A172 (cell line): ENCODE measurements around the gene NRP1. TPM values are rescaled to one million over a fixed set of nuclear protein-coding genes. Genes with fewer than 3 reads are reported as not detected.
"Not testable (repeated sequence)": the region's sequence is repeated elsewhere in the genome, so short reads cannot be mapped to it uniquely, and the experiment has no call there.

Experiments
- DNase-seq: peaks from one replicate; pipeline ENCODE4 v3.0.0-alpha.2; 2015; ENCODE audit warnings: low spot score
- total RNA-seq: library from RNA; depleted of rRNA; stranded (reverse); fragments of >200 nt; shearing (Covaris generic); gene quantifications from 2 replicates; pipeline ENCODE4 v1.2.3, GENCODE V29; 2014

Gene NRP1
- total RNA-seq, 1 experiment from 2014 or later, result 136 TPM

GRCh38 chr10:33238643-33239042 is 95.8 kb downstream of the NRP1 start:
- DNase-seq, result peak; percentile 59

DNA sequence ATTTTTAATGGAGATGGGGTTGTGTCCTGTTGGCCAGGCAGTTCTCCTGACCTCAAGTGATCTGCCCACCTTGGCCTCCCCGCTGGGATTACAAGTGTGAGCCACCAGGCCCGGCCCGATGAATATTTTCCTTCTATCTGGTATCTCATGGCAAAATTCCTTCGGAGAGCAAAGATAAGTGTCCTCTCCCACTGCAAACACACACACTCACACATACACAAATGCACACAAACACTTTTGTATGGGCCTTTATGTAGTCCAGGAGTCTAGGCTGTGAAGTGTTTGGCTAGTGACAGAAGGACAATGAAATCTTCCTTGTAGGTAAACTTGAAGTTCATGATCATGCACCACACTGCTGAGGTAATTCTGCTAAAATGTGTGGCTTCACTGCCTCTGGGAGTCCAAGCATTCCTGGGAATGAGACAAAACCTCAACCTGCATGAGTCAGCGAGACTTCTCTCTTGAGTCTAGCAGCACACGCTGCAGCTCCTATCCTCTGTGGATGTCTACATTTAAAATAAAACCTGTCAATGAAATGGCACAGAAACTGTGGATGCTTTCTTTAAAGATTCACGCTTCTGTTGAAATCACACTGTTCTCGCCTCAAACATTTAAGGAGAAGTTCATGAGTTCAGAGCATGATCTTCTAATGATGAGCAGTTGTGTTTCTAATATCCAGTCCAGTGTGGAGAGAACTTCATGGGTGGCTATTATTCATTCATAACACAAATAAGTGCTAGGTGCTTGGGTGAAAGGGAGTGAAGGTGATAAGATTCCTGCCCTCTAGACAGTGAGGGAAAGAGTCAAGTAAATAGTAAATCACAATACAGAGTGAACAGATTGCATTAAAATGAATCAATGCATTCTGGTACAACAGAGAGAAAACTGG is 96.5 kb downstream of the NRP1 start:
- DNase-seq, result peak; percentile 98

DNA sequence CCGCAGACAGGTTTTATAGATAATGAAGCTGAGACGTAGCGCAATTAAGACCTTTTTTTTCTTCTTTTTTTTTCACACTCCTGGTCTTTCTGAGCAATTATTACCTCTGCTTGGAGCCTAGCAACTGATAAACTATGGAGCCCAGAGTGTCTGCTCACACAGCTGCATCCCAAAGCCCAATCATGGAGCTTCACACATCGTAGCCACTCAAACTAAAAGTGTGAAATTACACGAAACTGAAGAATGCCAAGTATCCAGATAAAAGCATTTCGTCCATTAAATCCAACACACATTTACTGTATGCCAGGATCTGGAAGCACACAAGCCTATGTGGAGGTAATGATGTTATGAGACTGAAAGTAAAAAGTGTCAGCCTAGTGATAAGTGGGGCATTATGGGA is 97.6 kb downstream of the NRP1 start:
- no peak for DNase-seq

- no peak for DNase-seq
These were observed 98.5 kb downstream of the NRP1 start for GRCh38 chr10:33235951-33236350.

DNA sequence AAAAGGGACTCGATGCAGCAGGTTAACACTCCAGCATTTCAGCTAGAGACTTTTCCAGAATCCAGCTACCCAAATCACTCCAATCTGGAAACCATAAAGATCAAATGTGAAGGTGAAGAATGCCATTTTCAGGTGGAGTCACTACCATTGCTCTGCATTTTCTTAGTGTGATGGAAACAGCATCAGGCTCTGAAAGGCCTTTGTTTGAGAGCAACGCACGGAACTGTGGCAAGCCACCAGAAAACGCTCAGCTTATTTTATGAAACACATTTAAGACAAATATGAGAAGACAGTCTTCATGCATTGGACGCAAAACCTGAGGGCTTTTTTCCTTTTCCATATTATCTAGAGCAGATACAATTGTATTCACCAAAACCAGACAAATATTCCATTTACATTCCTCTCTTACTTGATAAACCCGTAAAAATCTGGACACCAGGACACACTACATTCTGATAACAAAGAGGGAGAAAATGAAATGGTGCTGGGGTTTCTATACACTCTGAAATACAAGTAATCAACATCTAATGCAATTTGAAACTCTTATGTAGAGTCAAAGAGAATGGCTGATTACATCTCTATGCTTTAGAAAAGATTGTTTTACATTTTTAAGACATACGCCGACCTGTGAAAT is 99.1 kb downstream of the NRP1 start:
- no peak for DNase-seq

DNA sequence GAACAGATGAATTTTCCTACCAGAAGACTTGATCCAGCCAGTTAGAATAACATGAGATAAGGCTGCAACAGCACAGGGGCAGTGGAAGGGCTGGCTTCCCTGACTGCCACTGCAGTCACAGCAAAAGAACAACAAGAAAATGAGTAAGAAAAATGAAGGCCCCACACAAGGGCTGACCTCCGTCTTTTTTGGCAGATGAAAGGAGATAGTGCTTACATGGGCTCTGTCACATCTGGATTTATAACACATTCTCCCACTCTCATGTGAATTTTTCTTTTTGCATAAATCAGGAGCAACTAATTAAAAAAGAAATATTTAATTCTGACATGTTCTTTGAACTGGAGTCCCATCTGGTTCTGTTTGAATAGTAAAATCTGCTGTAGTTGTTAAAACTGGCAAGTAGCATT is 99.6 kb downstream of the NRP1 start:
- DNase-seq, result no peak

DNA sequence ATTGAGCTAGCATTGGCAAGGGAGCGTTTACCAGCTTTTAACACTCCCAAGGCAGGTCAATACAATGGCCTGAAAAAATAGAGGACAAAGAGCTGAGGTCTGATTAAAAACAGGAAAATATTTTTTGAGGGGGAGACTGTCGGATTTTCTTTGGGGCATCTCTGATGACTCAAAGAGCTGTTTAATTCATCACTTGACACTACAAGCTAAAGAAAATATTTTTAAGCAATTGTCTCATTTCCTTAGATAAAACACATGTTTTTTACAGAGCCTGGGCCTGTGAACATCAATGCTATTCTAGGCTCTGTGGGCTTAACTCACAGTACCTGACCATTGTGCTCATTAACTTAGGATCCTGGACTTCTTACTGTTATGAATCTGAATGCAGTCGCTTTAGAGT is 100.8 kb downstream of the NRP1 start:
- DNase-seq, result peak; percentile 38

DNA sequence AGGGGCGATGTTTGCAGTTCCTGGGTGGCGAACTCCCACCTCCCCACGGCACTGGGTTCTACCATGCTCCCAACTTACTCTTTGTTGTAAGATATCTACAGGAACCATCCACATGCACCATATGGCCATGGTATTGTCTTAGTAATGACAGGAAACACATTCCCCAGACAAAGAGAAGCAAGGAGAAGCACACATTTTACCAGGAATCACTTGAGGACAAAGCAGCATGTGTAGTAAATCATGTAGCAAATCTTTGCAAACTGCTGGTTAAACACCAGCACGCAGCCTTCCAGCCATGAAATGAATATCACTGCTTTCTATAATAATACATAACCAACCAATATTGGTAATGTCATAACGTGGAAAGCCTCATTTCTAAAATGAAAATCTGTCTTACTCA is 101.2 kb downstream of the NRP1 start:
- DNase-seq, result no peak

- DNase-seq, result no peak
These were observed 102.7 kb downstream of the NRP1 start for GRCh38 chr10:33231621-33232350.

DNA sequence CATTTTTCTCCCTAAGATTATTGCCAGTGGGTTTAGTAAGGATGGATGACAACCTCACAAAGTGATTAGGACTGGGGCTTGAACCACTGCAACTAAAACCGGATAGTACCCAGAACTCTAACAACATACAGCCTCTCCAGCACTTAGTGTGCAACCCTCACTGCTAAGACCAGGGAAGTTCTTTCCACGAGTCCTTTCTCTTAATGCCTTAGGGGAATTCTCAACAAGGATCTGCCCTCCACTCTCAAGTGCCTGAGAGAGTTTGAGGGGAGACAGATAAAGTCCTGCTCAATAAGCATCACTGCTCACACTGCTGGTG is 104.6 kb downstream of the NRP1 start:
- DNase-seq, result no peak

- peak; percentile 43 for DNase-seq
These were observed 105.1 kb downstream of the NRP1 start for GRCh38 chr10:33229252-33229948.

DNA sequence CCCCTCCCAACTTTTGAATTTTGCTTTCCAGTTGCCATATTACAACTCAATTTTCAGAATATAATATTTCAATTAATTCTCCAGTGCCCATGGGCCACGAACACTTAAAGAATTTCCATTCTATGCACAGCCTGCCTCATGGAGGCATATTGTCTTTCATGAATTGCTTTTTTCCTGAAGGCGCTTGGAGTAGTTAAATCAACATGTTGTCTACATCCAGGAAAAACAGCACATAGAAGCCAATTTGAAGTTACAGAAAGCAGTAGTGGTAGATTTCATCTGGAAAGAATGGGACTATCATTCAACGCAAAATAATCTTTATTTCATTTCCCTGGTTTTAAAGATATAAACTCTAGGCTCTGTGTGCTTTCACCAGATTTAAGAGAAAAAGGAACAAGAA is 106.0 kb downstream of the NRP1 start:
- no peak for DNase-seq

DNA sequence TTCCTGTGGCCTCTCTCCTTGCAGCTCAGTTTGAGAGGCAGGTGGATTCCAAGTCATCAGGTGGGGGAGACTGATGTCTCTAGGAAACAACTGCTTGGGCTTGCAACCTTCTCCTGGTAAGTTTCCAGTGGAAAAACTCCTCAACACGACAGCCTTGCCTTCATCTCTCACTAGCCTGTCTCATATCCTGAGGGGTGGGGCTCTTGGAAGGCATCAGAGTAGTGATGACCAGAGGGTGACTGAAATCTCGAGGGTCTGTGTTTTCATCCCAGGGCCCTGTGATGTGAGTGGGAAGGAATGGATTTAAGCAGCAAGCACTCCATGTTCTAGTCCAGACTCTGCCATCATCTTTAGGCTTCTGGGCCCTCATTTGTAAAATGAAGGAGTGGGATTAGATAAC is 107.0 kb downstream of the NRP1 start:
- no peak for DNase-seq

GRCh38 chr10:33224251-33224965 is 110.1 kb downstream of the NRP1 start:
- no peak for DNase-seq

DNA sequence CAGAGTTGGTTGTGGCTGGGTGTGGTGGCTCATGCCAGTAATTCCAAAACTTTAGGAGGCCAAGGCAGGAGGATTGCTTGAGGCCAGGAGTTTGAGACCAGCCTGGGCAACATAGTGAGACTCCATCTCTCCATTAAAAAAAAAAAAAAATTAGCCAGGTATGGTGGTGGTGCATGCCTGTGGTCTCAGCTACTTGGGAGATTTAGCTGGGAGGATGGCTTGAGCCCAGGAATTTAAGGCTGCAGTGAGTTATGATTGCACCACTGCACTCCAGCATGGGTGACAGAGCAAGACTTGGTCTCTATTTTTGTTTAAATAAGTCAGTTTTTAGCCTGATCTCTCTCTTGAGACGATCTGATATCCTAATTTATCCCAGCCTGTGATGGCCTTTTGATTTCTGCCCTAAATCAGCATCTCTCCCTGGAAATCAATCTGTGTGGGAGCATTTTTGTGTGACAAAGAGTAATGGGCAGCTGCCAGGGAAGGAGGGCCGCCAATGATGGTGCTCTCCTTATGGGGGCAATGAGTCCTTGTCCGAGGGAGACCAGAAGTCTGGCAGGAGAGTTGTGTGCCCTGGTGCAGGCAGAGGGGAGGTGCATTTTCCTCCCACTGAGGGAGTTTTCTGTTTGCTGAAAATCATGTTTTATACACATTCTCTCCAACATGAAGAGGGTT is 111.0 kb downstream of the NRP1 start:
- DNase-seq, result no peak

- DNase-seq, result not testable (repeated sequence)
These were observed 112.2 kb downstream of the NRP1 start for GRCh38 chr10:33222304-33222703.

DNA sequence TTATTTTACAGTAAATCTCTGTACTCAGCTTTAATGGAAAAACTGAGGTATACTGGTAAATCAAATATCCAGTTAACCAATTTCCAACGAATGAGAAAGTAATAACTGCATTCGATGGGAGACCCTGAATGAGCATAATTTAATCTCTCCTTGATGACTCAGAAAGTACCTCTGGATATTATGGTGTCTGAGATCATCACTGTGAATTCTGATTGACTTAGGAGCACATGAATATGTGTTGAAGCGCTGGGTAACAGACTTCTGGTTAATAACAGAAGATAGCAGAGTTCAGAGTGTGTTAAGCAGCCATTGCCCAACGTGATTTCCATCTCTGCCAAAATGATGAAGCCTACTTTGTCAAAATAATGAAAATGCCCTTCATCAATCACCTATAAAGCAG is 116.6 kb downstream of the NRP1 start:
- DNase-seq, result no peak

- peak; percentile 70 for DNase-seq
These were observed 117.6 kb downstream of the NRP1 start for GRCh38 chr10:33216661-33217427.

DNA sequence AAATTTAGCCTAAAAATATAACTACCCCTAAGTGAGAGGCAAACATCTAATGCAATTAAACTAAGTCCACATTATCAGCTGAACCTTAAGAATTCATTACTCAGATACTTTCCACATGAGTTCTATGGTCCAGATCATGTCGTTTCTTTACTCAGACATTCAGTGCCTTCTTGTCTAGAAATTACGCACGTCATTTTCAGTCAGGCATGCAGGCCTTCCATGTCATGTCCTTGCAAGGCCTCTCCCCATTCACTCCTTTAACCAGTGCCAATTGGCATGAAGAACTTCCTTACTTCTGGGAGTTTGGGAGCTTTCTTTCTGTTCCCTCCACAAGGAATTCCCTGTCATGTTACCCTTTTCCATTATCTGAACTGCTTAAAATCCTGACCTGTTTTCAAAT is 118.8 kb downstream of the NRP1 start:
- no peak for DNase-seq

DNA sequence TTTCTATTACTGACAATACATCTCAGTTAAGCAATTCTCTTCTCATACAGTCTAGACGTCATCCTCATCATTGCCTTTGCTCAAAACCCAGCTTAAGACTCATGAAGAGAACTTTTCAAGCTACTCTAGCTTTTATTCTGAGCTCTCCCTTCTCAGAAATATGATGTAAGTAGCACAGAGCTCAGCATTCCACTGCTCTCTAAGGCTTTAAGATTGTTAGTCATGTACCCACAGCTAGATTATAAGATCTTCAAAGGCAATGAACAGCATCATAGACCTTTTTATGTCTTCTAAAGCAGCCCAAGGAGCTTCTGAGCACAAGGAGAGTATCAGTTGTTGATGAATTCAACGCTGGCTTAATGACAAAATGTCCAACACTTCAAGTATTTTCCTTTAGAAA is 119.3 kb downstream of the NRP1 start:
- no peak for DNase-seq
